IMR-90 (cell line): ENCODE results near the gene PRKCA. TPM values are rescaled to one million over a fixed set of nuclear protein-coding genes. Genes with fewer than 3 reads are reported as not detected.
A peak's percentile ranks its signal among the peaks of the same experiment; 100 is the strongest.

Experiments used
- ATAC-seq: fragments of 200-7000 bp; cut with Tn5 transposase; 2 replicates; pipeline ENCODE4 v1.9.1; 2020; ENCODE audit warnings: low read depth, mild to moderate bottlenecking, moderate library complexity
- BruUV-seq: library from RNA; stranded (reverse); fragments of 400-500 nt; replicated peaks from 2 replicates; lab custom pipeline; 2021; lab: Mats Ljungman, UMichigan
- CTCF ChIA-PET: fragments of 300-600 bp; formaldehyde crosslinking; extraction: SDS; loops from one replicate; lab custom pipeline; 2021; ENCODE audit warnings: antibody characterized with exemption; lab: Yijun Ruan, JAX
- POLR2A ChIA-PET: fragments of 300-600 bp; sonication (Branson Sonifier 250); formaldehyde crosslinking; loops from one replicate; lab custom pipeline; 2022; ENCODE audit warnings: antibody characterized with exemption; ENCODE audit not compliant: unreplicated experiment; lab: Charles Lee
- DNase-seq: peaks from one replicate; pipeline ENCODE4 v3.0.0; 2013
- H2AFZ ChIP-seq: replicated peaks from 2 replicates; pipeline ENCODE3; 2013; ENCODE audit warnings: low read length, mild to moderate bottlenecking; ENCODE audit not compliant: poor library complexity
- H2AK5ac ChIP-seq: 2 replicates; pipeline ENCODE4 v1.6.1; 2013; ENCODE audit warnings: low read depth, low read length, inconsistent platforms
- H2AK9ac ChIP-seq: replicated peaks from 2 replicates; pipeline ENCODE3; 2013; ENCODE audit warnings: mild to moderate bottlenecking, low read depth, low read length, moderate library complexity; ENCODE audit not compliant: poor library complexity
- H2BK120ac ChIP-seq: 2 replicates; pipeline ENCODE4 v1.6.1; 2013; ENCODE audit warnings: low read depth, low read length, inconsistent platforms
- H2BK15ac ChIP-seq: 3 replicates; pipeline ENCODE4 v1.6.1; 2013; ENCODE audit warnings: low read depth, low read length, inconsistent platforms
- H2BK20ac ChIP-seq: 2 replicates; pipeline ENCODE4 v1.6.1; 2013; ENCODE audit warnings: low read depth, mild to moderate bottlenecking, inconsistent platforms, low read length, moderate library complexity
- H2BK5ac ChIP-seq: 2 replicates; pipeline ENCODE4 v1.6.1; 2013; ENCODE audit warnings: mild to moderate bottlenecking, low read depth, low read length, inconsistent platforms; ENCODE audit not compliant: poor library complexity, severe bottlenecking
- H3K14ac ChIP-seq: replicated peaks from 2 replicates; pipeline ENCODE4 v1.6.1; 2013; ENCODE audit warnings: low read depth, low read length, inconsistent platforms
- H3K18ac ChIP-seq: 2 replicates; pipeline ENCODE4 v1.6.1; 2013; ENCODE audit warnings: low read depth, low read length, control low read depth
- H3K23ac ChIP-seq: 2 replicates; pipeline ENCODE4 v1.6.1; 2013; ENCODE audit warnings: low read depth, low read length, inconsistent platforms
- H3K27ac ChIP-seq: 2 replicates; pipeline ENCODE4 v1.5.1; 2013; ENCODE audit warnings: mild to moderate bottlenecking, control low read depth, low read length; ENCODE audit not compliant: insufficient read depth
- H3K27me3 ChIP-seq: 2 replicates; pipeline ENCODE4 v1.6.1; 2013; ENCODE audit warnings: low read length; ENCODE audit not compliant: control insufficient read depth, insufficient read depth
- H3K36me3 ChIP-seq: 2 replicates; pipeline ENCODE4 v1.6.1; 2013; ENCODE audit warnings: low read length, mixed read lengths; ENCODE audit not compliant: control insufficient read depth, insufficient read depth
- H3K4ac ChIP-seq: 2 replicates; pipeline ENCODE4 v1.6.1; 2013; ENCODE audit warnings: low read depth, low read length, inconsistent platforms
- H3K4me1 ChIP-seq: 2 replicates; pipeline ENCODE4 v1.6.1; 2013; ENCODE audit warnings: low read length, mixed read lengths; ENCODE audit not compliant: control insufficient read depth, insufficient read depth
- H3K4me2 ChIP-seq: 2 replicates; pipeline ENCODE4 v1.6.1; 2013; ENCODE audit warnings: low read depth, mild to moderate bottlenecking, control low read depth, low read length, moderate library complexity
- H3K4me3 ChIP-seq: 2 replicates; pipeline ENCODE4 v1.5.1; 2013; ENCODE audit warnings: low read depth, mild to moderate bottlenecking, control low read depth, low read length, moderate library complexity; ENCODE audit not compliant: insufficient read depth
- H3K56ac ChIP-seq: 2 replicates; pipeline ENCODE4 v1.6.1; 2013; ENCODE audit warnings: low read length, inconsistent platforms; ENCODE audit not compliant: insufficient read depth; ENCODE audit errors: extremely low read depth
- H3K79me1 ChIP-seq, 2 experiments: 2 replicates each; pipeline ENCODE4 v1.6.1; 2013; ENCODE audit warnings: low read length in 2 of 2, inconsistent platforms in 1 of 2, low read depth in 1 of 2
- H3K9ac ChIP-seq: 2 replicates; pipeline ENCODE4 v1.6.1; 2013; ENCODE audit warnings: low read depth, low read length, control low read depth
- H3K9me1 ChIP-seq: 2 replicates; pipeline ENCODE4 v1.6.1; 2013; ENCODE audit warnings: low read length, inconsistent platforms; ENCODE audit not compliant: insufficient read depth
- H3K9me3 ChIP-seq: 2 replicates; pipeline ENCODE4 v1.6.1; 2013; ENCODE audit warnings: low read length; ENCODE audit not compliant: control insufficient read depth, insufficient read depth
- H4K20me1 ChIP-seq: 2 replicates; pipeline ENCODE4 v1.6.1; 2013; ENCODE audit warnings: low read length, inconsistent platforms; ENCODE audit not compliant: insufficient read depth
- H4K5ac ChIP-seq: 2 replicates; pipeline ENCODE4 v1.6.1; 2013; ENCODE audit warnings: mild to moderate bottlenecking, low read depth, low read length, control low read depth
- H4K8ac ChIP-seq, 2 experiments: 2 replicates each; pipeline ENCODE4 v1.6.1; 2013; ENCODE audit warnings: low read depth in 2 of 2, low read length in 2 of 2, control low read depth in 1 of 2, inconsistent platforms in 1 of 2
- H4K91ac ChIP-seq: 2 replicates; pipeline ENCODE4 v1.6.1; 2013; ENCODE audit warnings: low read depth, low read length, inconsistent platforms; ENCODE audit not compliant: insufficient read depth
- BHLHE40 ChIP-seq: fragments of 150-350 bp; IDR thresholded peaks from 2 replicates; pipeline ENCODE4 v1.6.1; 2016; ENCODE audit warnings: mild to moderate bottlenecking, low read depth, low read length
- CEBPB ChIP-seq: IDR thresholded peaks from 2 replicates; pipeline ENCODE4 v1.6.1; 2012; ENCODE audit warnings: low read depth, low read length, improper control_type of control experiment
- CHD1 ChIP-seq: IDR thresholded peaks from 2 replicates; pipeline ENCODE4 v1.6.1; 2012; ENCODE audit warnings: low read depth, low read length, improper control_type of control experiment
- CTCF ChIP-seq: conservative IDR thresholded peaks from 2 replicates; pipeline ENCODE4 v1.5.1; 2012; ENCODE audit warnings: mild to moderate bottlenecking, low read depth, low read length, improper control_type of control experiment
- ELK1 ChIP-seq: fragments of 150-350 bp; IDR thresholded peaks from 2 replicates; pipeline ENCODE4 v1.6.1; 2016; ENCODE audit warnings: low read depth, mild to moderate bottlenecking, low read length, moderate library complexity, borderline replicate concordance
- FOS ChIP-seq: fragments of 150-350 bp; IDR thresholded peaks from 2 replicates; pipeline ENCODE4 v1.6.1; 2016; ENCODE audit warnings: low read depth, low read length
- MAZ ChIP-seq: IDR thresholded peaks from 2 replicates; pipeline ENCODE4 v1.6.1; 2012; ENCODE audit warnings: low read depth, mild to moderate bottlenecking, low read length, improper control_type of control experiment, moderate library complexity, borderline replicate concordance
- MXI1 ChIP-seq: IDR thresholded peaks from 2 replicates; pipeline ENCODE4 v1.6.1; 2012; ENCODE audit warnings: low read depth, mild to moderate bottlenecking, low read length, moderate library complexity, borderline replicate concordance
- NFE2L2 ChIP-seq: fragments of 150-350 bp; IDR thresholded peaks from 2 replicates; pipeline ENCODE4 v1.6.1; 2016; ENCODE audit warnings: low read depth, mild to moderate bottlenecking, low read length
- RAD21 ChIP-seq: IDR thresholded peaks from 2 replicates; pipeline ENCODE4 v1.6.1; 2012; ENCODE audit warnings: low read length, improper control_type of control experiment
- RCOR1 ChIP-seq: IDR thresholded peaks from 2 replicates; pipeline ENCODE4 v1.6.1; 2012; ENCODE audit warnings: mild to moderate bottlenecking, low read length, improper control_type of control experiment; ENCODE audit not compliant: insufficient replicate concordance
- SMC3 ChIP-seq: fragments of 150-350 bp; IDR thresholded peaks from 2 replicates; pipeline ENCODE4 v1.6.1; 2016; ENCODE audit warnings: low read depth, mild to moderate bottlenecking, antibody characterized with exemption, low read length, moderate library complexity
- WGBS, 2 experiments: methylation state at CpG; one replicate each; pipeline versions ENCODE4 v1.1.5 to v1.1.7; 2013; ENCODE audit warnings: missing lambda C conversion rate in 2 of 2; ENCODE audit not compliant: insufficient read length in 1 of 2; ENCODE audit errors: extremely low coverage in 2 of 2; 5-methylcytosine and 5-hydroxymethylcytosine counted together
- dilution Hi-C: fragments of 300-500 bp; cut with HindIII; formaldehyde crosslinking; loops from one replicate; pipeline ENCODE4 v1.14.3; 2018; ENCODE audit warnings: low sequenced_read_pairs; ENCODE audit not compliant: unreplicated experiment
- in situ Hi-C: fragments of 300-500 bp; cut with MboI; formaldehyde crosslinking; loops from 3 replicates; pipeline ENCODE4 v1.14.3; 2019; ENCODE audit warnings: low sequenced_read_pairs, inconsistent platforms, mixed read lengths
- intact Hi-C: fragments of 100-400 bp; cut with micrococcal nuclease; formaldehyde crosslinking; loops from 2 replicates; pipeline ENCODE4 v1.10.0; 2022
- polyA plus RNA-seq, 3 experiments: library from polyadenylated mRNA; depleted of rRNA; stranded (reverse); fragments of >200 nt; gene quantifications; 2 replicates each; pipeline ENCODE4 v1.2.3, GENCODE V29; 2012; ENCODE audit warnings: low replicate concordance in 1 of 3
- total RNA-seq: library from RNA; depleted of rRNA; stranded (reverse); fragments of >200 nt; gene quantifications from 2 replicates; pipeline ENCODE4 v1.2.3, GENCODE V29; 2012
- TF ChIP-seq, protein P1 (sequence below): fragments of 150-350 bp; IDR thresholded peaks from 2 replicates; pipeline ENCODE4 v1.6.1; 2017; ENCODE audit warnings: mild to moderate bottlenecking, antibody characterized with exemption, low read length, low read depth

The PRKCA gene
- total and polyA plus RNA-seq, 2 of the 4 experiments (the other 2 are of a cell fraction), result 31.0 to 46.0 TPM

- peaks cover 24% of the 10 kb centered on the region for H3K9me1 ChIP-seq
- H4K20me1 ChIP-seq, result peaks cover 23% of the 10 kb centered on the region
- no peak overlapping the region for H2BK120ac ChIP-seq
- H3K14ac ChIP-seq, result no peak overlapping the region
- in situ Hi-C loops (no loop called here), dilution Hi-C loops (no loop called here), intact Hi-C loops (loop anchor here (2.0 kb wide), 1 partner anchor 50 kb away; no protein-coding TSS in a partner anchor)
- no peak for ATAC-seq
- H3K27me3 ChIP-seq, result no peaks in the 10 kb centered on the region
- DNase-seq, result no peak
- no peaks in the 10 kb centered on the region for H3K9me3 ChIP-seq
- WGBS, 2 experiments, result no CpG with 5 or more reads among the region's 5 CpGs
- BruUV-seq, result no TSS peak
- no peak overlapping the region for H3K4me3 ChIP-seq
- peaks cover 18% of the 10 kb centered on the region for H3K4me1 ChIP-seq
- TF ChIP-seq RCOR1 (no peak), NFE2L2 (no peak), RAD21 (no peak), FOS (no peak), CHD1 (no peak), ELK1 (no peak), SMC3 (no peak), CEBPB (no peak), BHLHE40 (no peak), MAZ (no peak), CTCF (no peak), MXI1 (no peak)
- TF ChIP-seq, protein P1, sequence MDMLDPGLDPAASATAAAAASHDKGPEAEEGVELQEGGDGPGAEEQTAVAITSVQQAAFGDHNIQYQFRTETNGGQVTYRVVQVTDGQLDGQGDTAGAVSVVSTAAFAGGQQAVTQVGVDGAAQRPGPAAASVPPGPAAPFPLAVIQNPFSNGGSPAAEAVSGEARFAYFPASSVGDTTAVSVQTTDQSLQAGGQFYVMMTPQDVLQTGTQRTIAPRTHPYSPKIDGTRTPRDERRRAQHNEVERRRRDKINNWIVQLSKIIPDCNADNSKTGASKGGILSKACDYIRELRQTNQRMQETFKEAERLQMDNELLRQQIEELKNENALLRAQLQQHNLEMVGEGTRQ, result no peak
- no peak overlapping the region for H3K18ac ChIP-seq
- H3K27ac ChIP-seq, result no peak overlapping the region
- no peak overlapping the region for H2BK15ac ChIP-seq
- H3K4ac ChIP-seq, result no peak overlapping the region
- H3K9ac ChIP-seq, result no peak overlapping the region
- no peak overlapping the region for H2BK5ac ChIP-seq
- peaks cover 47 to 71% of the 10 kb centered on the region in 2 experiments for H3K79me1 ChIP-seq
- POLR2A ChIA-PET, result no interaction called here
- H2AK5ac ChIP-seq, result peak overlapping the region; percentile 47; the same call in 1 of the 2 replicates
- H4K8ac ChIP-seq, result no peak overlapping the region
- no peak overlapping the region for H2BK20ac ChIP-seq
- H3K23ac ChIP-seq, result no peak overlapping the region
- peaks cover 2% of the 10 kb centered on the region; the same call in 1 of the 2 replicates for H3K36me3 ChIP-seq
- H2AFZ ChIP-seq, result no peak overlapping the region
- no peak overlapping the region for H3K56ac ChIP-seq
- H3K4me2 ChIP-seq, result no peak overlapping the region
- H4K5ac ChIP-seq, result no peak overlapping the region
- no peak overlapping the region for H4K91ac ChIP-seq
- CTCF ChIA-PET, result no interaction called here
- peak overlapping the region; percentile 7 for H2AK9ac ChIP-seq
Measured at GRCh38 chr17:66582373-66583111, 280.1 kb downstream of the PRKCA start.
